Measurements from ENCODE around the gene SH2D4B.

DNA sequence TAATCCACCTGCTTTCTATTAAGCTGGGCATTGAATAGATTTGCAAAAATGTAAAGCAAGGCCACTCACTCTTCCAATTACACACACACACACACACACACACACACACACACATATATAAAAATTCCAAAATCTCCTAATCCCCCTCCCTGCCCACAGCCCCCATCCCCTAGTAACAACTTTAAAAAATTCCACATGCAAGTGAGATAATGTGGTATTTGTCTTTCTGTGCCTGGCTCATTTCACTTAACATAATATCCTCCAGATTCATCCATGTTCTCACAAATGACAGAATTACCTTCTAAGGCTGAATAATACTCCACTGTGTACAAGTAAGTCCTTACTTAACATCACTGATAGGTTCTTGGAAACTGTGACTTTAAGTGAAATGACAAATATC, 24.2 kb downstream of the SH2D4B start:
- no peak for TF ChIP-seq POLR2A (IDR thresholded peaks at IDR 0.05; ENCODE audit: insufficient read depth in 1 of 2, low read depth in 2 of 2, low read length in 2 of 2)
- no peak for TF ChIP-seq ZNF790 (CRISPR knock-in tag; IDR thresholded peaks at IDR 0.05; ENCODE audit: borderline replicate concordance)
- no peak for TF ChIP-seq PLRG1 (conservative IDR thresholded peaks at IDR 0.05)
- TF ChIP-seq, protein P1, sequence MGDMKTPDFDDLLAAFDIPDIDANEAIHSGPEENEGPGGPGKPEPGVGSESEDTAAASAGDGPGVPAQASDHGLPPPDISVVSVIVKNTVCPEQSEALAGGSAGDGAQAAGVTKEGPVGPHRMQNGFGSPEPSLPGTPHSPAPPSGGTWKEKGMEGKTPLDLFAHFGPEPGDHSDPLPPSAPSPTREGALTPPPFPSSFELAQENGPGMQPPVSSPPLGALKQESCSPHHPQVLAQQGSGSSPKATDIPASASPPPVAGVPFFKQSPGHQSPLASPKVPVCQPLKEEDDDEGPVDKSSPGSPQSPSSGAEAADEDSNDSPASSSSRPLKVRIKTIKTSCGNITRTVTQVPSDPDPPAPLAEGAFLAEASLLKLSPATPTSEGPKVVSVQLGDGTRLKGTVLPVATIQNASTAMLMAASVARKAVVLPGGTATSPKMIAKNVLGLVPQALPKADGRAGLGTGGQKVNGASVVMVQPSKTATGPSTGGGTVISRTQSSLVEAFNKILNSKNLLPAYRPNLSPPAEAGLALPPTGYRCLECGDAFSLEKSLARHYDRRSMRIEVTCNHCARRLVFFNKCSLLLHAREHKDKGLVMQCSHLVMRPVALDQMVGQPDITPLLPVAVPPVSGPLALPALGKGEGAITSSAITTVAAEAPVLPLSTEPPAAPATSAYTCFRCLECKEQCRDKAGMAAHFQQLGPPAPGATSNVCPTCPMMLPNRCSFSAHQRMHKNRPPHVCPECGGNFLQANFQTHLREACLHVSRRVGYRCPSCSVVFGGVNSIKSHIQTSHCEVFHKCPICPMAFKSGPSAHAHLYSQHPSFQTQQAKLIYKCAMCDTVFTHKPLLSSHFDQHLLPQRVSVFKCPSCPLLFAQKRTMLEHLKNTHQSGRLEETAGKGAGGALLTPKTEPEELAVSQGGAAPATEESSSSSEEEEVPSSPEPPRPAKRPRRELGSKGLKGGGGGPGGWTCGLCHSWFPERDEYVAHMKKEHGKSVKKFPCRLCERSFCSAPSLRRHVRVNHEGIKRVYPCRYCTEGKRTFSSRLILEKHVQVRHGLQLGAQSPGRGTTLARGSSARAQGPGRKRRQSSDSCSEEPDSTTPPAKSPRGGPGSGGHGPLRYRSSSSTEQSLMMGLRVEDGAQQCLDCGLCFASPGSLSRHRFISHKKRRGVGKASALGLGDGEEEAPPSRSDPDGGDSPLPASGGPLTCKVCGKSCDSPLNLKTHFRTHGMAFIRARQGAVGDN (CRISPR knock-in tag; IDR thresholded peaks at IDR 0.05) = no peak
- TF ChIP-seq ZKSCAN1 (IDR thresholded peaks at IDR 0.05; ENCODE audit: low read length) = no peak
- TF ChIP-seq, protein P2, sequence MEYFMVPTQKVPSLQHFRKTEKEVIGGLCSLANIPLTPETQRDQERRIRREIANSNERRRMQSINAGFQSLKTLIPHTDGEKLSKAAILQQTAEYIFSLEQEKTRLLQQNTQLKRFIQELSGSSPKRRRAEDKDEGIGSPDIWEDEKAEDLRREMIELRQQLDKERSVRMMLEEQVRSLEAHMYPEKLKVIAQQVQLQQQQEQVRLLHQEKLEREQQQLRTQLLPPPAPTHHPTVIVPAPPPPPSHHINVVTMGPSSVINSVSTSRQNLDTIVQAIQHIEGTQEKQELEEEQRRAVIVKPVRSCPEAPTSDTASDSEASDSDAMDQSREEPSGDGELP (IDR thresholded peaks at IDR 0.05; ENCODE audit: borderline replicate concordance, low read depth) = no peak

Measured in HepG2 (cell line).